SK-MEL-5 (cell line): ENCODE measurements around the gene CDKAL1. TPM values are rescaled to one million over a fixed set of nuclear protein-coding genes. Genes with fewer than 3 reads are reported as not detected.
A peak's percentile ranks its signal among the peaks of the same experiment; 100 is the strongest.

Experiments used
- DNase-seq: peaks from one replicate; pipeline ENCODE4 v3.0.0-alpha.2; 2016; ENCODE audit warnings: low read depth, low spot score
- in situ Hi-C: cut with HindIII; loops from 2 replicates; pipeline ENCODE4 v1.10.0; 2016; ENCODE audit warnings: low sequenced_read_pairs, high pct_unique_total_duplicates, low pct_unique_long_range_greater_than_20kb
- total RNA-seq: library from RNA; depleted of rRNA; stranded (reverse); fragments of >200 nt; shearing (Covaris generic); gene quantifications from 2 replicates; pipeline ENCODE4 v1.2.3, GENCODE V29; 2014

The CDKAL1 gene
- total RNA-seq, 1 experiment from 2014 or later = 32.7 TPM

DNA sequence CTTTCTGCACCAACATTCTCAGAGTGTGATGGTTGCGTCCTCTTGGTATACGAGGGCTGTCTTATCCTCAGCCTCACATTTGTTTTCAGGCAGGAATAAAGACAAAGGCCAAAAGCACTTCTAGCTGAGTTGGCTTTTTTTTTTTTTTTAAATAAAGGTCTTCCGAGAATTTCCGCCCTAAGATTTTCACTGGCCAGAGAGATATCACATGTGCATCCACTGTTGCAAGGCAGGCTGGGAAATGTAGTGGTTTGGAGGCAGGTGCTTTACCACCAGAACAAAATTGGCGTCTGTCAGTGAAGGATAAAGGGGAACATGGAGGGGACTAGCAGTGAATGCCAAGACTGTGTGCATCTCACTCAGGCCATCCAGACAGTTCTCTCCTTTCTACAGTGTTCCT lies 724.4 kb downstream of the CDKAL1 start:
- in situ Hi-C loops = no loop called here
- DNase-seq = no peak

DNA sequence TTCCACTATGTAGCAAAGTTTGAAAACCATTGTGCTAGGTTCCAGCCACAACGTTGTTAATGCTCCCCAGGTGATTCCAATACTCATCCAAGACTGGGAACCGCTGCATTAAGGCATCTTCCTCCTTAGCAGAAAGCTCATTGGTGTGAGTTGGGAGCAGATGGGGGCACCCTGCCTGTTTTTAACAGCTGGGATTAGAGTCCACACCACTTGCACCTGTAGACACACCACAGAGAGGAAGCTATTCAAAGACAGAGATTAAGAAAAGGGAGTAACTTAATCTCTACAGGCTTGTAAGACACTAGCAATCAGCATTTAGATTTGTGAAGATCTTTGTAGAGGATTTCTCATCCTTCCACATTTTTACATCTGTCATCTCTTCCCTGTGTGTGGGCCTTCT lies 725.4 kb downstream of the CDKAL1 start:
- no peak for DNase-seq
- in situ Hi-C loops = no loop called here

DNA sequence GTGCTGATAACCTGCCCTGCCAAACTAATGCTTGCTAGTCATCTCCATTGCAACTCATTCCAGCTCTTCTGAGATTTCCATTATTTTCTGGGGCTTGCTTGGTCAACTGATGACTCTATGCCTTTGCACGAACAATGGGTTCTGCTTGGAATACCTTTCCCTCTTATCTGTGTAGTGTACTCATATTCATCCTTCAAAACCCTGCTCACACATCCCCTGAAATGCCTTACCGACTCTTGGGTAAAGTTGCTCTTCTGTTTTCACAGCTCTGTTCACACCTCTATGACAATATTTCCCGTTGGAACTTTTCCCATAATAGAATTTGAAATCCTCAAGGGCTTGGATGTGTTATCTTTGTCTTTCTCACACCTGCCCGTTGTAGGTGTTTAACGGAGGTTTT lies 728.2 kb downstream of the CDKAL1 start:
- in situ Hi-C loops = no loop called here
- no peak for DNase-seq

DNA sequence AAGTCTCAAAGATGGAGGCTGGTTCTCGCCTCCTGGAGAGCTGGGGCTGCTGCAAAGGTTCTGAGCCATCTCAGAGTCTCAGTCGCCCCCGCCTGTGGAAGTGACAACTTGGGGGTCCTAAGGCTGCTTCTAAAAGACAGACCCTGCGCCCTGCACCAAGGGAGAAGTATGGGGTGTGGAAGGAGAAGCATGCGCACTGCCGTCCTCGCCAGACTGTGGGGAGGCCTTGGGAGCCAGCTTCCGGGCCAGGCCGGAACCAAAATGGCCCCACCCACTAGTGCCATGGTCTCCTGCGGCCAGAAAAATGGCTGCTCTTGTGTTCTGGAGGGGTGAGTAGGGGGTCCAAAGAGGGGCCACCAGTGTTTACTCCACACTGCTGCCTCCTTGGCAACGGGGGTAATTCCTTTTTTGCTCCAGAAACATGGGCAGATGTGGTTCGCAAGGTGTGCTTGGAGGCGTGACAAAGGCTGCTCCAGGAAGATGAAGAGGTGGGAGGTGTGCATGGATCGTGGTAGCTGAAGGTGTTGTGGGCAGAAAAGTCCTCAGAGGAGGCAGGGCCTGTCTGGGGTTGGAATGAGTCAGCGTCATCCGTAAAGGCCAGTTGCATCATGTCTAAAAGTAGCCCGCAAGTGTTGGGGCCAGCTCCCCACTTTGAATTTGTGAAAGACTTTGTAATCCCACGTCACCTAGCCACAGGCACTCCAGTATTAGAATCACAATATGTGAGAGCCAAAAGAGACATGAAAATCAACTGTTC lies 729.5 kb downstream of the CDKAL1 start:
- no peak for DNase-seq
- in situ Hi-C loops = no loop called here

DNA sequence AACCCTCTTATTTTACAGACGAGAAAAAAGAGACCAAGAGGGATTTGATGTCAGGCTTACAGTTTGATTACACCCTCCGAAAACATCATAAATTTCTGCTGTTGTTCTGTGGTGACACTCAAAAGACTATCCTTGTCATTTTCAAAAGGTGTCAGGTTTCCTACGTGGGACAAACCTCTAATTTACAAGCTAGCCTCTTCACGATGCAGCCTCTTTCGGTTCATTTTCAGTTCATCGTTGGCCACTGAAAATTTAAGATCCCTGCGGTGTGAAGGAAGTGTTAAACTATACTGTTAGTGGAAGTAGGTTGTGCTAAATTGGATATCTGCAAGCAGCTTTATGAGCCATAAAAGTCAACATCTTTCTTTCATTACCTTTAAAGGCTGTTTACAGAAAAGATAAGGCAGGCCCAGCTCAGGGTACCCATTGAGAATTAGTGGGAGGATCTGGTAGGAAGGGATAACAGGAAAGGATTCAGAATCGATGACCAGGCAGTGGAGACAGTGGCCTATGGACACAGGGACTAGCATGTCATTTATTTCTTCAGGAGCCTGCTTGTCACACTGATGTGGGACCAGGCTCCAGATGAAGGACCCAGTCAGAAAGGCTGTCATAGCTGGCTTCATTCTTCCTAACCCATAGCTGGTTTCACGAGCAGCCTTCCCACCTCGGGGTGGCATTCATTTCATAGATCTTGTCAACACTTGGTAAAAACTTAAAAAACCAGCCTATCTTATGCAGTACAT lies 730.2 kb downstream of the CDKAL1 start:
- no peak for DNase-seq
- in situ Hi-C loops = no loop called here

DNA sequence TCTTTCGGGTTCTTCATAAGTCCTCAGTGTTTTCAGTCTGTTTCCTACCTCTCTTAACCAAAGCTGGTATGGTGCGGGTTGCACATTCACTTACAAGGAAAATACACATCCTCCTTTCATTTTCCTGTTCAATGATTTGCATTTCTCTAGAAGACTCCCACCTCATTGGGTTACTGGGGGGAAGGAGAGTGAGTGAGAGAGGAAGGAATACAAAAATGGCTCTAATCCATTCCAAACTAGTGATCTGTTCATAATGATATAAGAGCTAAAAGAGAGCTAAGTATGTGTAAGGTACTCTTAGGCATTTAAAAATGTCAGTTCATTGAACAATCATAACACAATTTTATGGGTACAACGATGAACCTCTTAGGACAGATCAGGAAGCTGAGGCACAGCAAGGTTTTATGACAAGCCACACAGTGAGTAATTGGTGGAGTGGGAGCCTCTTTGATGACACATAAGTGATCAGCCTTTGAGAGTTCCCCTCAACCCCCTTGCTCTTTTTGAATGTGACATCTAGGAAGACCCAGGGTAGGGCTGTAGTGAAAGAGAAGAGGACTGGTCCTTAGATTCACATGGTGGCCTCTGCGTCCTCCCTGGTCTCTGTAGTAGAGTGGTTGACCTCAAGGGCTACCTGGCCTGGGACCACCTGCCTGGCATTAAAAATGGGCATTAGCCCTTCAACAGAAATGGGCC lies 730.9 kb downstream of the CDKAL1 start:
- no peak for DNase-seq
- in situ Hi-C loops = no loop called here

DNA sequence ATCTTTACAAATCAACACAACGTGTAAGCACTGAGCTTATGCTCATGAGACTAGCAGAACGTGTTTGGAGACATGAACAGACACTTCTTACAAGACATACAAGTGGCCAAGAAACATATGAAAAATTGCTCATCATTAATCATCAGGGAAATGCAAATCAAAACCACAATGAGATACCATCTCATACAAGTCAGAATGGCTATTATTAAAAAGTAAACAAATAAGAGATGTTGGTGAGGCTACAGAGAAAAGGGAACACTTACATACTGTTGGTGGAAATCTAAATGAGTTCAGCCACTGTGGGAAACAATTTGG lies 731.4 kb downstream of the CDKAL1 start:
- no peak for DNase-seq

DNA sequence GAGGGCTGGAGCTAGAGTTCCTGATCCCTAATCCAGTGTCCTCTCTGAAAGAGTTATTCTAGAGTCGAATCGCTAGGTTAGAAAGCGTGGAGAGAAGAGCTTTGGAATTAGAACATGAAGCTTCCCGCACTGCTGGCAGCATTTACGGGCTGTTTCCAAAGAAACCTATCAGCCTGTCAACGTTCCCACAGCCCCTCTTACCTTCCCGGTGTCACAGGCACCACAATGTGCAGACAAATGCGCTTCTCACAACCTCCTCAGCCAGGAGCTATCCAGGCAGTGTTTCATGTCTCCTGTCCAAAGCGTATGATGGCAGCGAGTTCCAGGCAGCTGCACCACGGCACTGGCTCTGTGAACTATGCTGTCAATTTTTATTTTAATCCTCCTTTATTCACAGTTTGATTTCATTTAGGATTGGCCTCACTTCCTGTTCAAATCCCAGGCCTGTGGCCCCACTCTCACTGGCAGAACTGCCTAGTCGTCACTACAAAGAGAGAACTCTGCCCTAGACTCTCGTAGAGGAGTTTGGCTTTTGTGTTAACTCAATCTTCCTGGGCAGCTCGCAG lies 736.5 kb downstream of the CDKAL1 start:
- no peak for DNase-seq
- in situ Hi-C loops = no loop called here

More for the DNA sequence above, 731.4 kb downstream of the CDKAL1 start:
- in situ Hi-C loops = no loop called here

DNA sequence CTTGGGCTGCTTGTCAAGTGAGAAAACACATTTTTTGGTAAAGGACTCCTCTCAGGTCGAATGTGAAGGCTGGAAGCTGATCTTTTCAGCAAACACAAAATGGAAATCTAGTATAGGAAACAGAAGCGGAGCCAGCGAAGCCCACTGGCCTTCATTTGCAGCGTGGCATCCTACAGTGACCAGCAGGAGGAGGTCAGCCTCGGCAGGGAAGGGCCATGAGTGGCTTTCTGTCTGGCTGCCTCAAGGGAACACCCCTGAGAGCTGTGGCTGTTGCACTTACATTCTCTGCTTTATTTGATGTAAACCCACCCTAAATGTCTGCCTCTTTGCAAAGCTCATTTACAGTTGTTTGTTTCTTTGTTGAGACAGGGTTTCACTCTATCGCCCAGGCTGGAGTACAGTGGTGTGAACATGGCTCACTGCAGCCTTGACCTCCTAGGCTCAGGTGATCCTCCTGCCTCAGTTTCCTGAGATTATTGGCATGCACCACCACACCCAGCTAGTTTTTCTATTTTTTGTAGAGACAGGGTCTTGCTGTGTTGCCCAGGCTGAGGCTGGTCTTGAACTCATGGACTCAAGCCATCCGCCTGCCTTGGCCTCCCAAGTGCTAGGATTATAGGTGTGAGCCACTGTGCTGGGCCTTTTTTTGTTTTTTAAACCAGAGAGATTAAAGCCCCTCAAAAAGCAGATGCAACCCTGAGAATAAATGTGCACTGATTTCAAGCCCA lies 737.3 kb downstream of the CDKAL1 start:
- DNase-seq = no peak
- in situ Hi-C loops = no loop called here

DNA sequence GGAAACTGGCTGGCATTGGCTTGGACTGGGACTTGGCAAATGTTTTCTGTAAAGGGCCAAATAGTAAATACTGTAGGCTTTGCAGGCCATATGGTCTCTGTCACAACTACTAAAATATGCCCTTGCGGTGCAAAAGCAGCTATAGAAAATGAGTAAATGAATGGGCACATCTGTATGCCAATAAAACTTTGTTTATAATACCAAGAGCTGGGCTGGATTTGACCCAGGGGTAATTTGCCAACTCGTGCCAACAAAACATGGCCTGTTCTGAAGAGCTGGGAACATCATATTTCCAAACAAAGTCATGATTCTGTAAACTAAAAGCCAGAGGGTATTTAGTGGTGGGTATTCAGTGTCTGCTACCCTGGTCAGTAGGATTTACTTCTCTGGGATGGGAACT lies 739.2 kb downstream of the CDKAL1 start:
- in situ Hi-C loops = no loop called here
- peak; percentile 36 for DNase-seq

DNA sequence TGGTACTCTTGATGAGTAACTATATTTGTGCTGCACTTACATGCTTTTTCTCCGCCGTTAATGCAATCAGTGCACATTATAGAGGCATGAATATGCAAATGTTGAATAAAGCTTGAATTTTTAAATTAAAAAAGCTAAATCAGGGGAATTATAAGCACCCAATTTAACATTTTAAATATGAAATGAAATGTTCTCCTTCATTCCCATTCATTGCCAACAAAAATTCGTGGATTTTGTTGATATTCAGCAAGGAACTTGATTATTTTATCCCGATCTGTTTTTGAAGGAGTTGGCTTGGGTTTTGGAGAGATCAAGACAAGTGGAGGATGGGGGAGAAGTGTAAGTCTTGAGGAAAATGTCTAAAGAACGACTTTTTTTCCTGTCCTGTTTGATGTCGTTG lies 740.6 kb downstream of the CDKAL1 start:
- no peak for DNase-seq
- in situ Hi-C loops = no loop called here

DNA sequence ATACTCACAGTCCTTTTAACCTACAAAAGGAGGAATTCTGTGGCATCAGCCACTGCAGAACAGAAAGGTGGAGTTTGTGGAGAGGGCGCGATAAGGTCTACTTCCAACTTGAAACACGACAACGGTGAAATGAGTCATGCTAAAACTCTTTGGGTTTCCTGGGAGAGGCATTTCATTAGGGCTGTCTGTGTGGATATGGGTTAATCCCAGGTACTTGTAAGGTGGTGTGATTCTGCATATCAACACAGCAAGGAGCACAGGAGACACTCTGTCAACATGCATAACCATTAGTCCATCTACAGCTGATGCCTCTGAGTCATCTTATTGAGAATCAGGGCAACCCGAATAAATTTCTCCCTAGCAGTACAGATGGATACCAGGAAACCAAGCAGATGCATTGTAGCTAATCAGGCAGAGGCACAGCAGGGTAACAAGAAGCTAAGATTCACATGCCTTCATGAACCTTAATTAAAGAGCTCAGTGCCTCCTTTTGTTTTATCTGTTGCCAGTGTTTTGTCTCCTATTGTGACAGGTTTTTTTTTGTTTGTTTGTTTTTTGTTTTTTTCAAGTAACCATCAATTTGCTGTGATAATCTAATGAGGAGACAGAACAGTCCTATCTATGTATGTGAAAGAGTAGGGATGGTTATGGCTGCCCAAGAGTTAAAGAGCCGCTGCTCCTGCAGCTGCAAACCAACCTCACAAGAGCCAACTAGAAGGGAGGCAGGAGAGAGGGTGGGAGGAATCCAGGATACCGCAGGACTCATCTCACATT lies 743.5 kb downstream of the CDKAL1 start:
- in situ Hi-C loops = no loop called here
- no peak for DNase-seq

DNA sequence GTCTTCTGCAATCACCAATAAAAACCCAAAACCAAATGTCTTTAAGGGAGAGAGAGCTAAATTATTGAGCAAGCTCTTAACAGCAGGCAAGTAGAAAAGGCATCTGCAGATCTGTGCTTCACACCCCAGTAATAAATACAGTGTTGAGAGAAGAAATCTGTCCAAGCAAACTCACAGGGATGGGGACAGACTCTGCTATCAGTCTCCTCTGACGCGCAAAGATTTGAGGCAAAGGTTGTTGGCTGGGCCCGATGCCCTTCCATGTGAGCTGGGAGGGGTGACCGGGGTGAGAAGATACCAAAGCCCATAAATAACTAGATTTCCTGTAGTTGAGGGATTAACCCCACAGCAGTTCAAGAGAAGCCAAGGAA lies 744.1 kb downstream of the CDKAL1 start:
- no peak for DNase-seq
- in situ Hi-C loops = no loop called here

DNA sequence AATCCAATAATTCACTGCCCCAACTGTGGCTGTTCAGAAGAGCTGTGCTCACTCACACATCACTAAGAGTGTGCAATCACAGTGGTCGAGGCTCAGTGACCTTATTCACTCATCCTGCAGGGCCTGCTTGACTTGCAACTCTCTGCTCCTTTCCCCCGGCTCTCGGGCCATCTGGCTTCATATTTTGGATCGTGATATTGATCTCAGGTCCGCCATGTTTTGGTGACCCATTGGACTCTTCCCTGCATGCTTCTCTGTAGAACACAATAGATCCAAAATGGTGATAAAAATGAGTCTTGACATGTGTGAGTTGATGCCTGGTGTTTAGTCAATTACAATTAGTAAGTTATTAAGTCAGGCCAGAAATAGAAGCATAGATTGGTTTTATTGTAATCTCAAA lies 745.4 kb downstream of the CDKAL1 start:
- no peak for DNase-seq
- in situ Hi-C loops = no loop called here

DNA sequence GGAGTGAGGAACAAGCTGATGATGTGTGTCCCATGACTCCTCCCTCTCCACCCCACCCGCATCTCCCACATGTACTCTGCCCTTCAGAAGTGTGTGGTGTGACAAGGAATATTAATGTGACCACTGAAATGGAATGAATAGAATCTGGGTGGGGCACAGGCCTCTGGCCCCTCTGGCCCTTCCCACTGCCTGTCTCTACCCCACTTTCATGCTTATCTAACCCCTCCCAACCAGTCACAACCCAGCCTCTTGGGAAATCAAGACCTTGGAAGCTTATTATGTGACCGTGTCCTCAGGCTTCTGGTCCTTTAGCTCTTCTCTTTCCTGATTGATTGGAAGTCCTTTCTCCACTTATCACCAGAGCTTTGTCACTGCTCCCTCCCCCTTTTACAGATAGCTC lies 747.1 kb downstream of the CDKAL1 start:
- no peak for DNase-seq
- in situ Hi-C loops = no loop called here
